GM23338 (cell line): ENCODE data around the gene LCN12. TPM values are rescaled to one million over a fixed set of nuclear protein-coding genes. Genes with fewer than 3 reads are reported as not detected.

ENCODE experiments used
- ATAC-seq: fragments of 200-7000 bp; cut with Tn5 transposase; 3 replicates; pipeline ENCODE4 v1.9.1; 2020
- DNase-seq: peaks from one replicate; pipeline ENCODE4 v3.0.0-alpha.2; 2015; ENCODE audit warnings: low spot score
- H2AFZ ChIP-seq: fragments of 200-600 bp; sonication (generic); 2 replicates; pipeline ENCODE4 v1.8.0; 2016; ENCODE audit warnings: antibody characterized with exemption, mild to moderate bottlenecking, moderate library complexity
- H3F3A ChIP-seq: fragments of 200-600 bp; sonication (generic); replicated peaks from 2 replicates; pipeline ENCODE4 v1.8.0; 2017; ENCODE audit warnings: antibody characterized with exemption, mixed run types, low read depth
- H3K27ac ChIP-seq: fragments of 200-600 bp; sonication (generic); 2 replicates; pipeline ENCODE4 v1.6.1; 2016; ENCODE audit warnings: low read depth
- H3K27me3 ChIP-seq: fragments of 200-600 bp; sonication (generic); 2 replicates; pipeline ENCODE4 v1.8.0; 2016; ENCODE audit warnings: mild to moderate bottlenecking, mixed run types, moderate library complexity; ENCODE audit not compliant: insufficient read depth
- H3K36me3 ChIP-seq: fragments of 200-600 bp; sonication (generic); 2 replicates; pipeline ENCODE4 v1.8.0; 2016; ENCODE audit warnings: mild to moderate bottlenecking; ENCODE audit not compliant: insufficient read depth
- H3K4me1 ChIP-seq: fragments of 200-600 bp; sonication (generic); 2 replicates; pipeline ENCODE4 v1.8.0; 2016; ENCODE audit warnings: mild to moderate bottlenecking, moderate library complexity; ENCODE audit not compliant: insufficient read depth
- H3K4me2 ChIP-seq: fragments of 200-600 bp; sonication (generic); 2 replicates; pipeline ENCODE4 v1.7.1; 2017; ENCODE audit warnings: mixed run types
- H3K4me3 ChIP-seq: fragments of 200-600 bp; sonication (generic); 2 replicates; pipeline ENCODE4 v1.6.1; 2016; ENCODE audit warnings: mixed run types
- H3K79me2 ChIP-seq: fragments of 200-600 bp; sonication (generic); replicated peaks from 2 replicates; pipeline ENCODE4 v1.8.0; 2017; ENCODE audit warnings: mild to moderate bottlenecking; ENCODE audit not compliant: insufficient read depth
- H3K9me2 ChIP-seq: fragments of 200-600 bp; sonication (generic); 2 replicates; pipeline ENCODE4 v1.8.0; 2017; ENCODE audit not compliant: insufficient read depth
- H4K20me1 ChIP-seq: fragments of 200-600 bp; sonication (generic); replicated peaks from 2 replicates; pipeline ENCODE4 v1.8.0; 2017; ENCODE audit warnings: mild to moderate bottlenecking; ENCODE audit not compliant: insufficient read depth
- H3K27ac Mint-ChIP-seq: 2 replicates; pipeline ENCODE4 v1.8.0; 2020; ENCODE audit warnings: inconsistent platforms, mild to moderate bottlenecking, moderate library complexity, mixed read lengths
- H3K27me3 Mint-ChIP-seq: 3 replicates; pipeline ENCODE4 v1.8.0; 2022; ENCODE audit warnings: low read depth, mild to moderate bottlenecking, moderate library complexity, mixed read lengths, inconsistent platforms; ENCODE audit not compliant: insufficient read depth, poor library complexity
- H3K36me3 Mint-ChIP-seq: 3 replicates; pipeline ENCODE4 v1.8.0; 2021; ENCODE audit warnings: low read depth, mild to moderate bottlenecking, inconsistent platforms, moderate library complexity, mixed read lengths
- H3K4me1 Mint-ChIP-seq: 3 replicates; pipeline ENCODE4 v1.8.0; 2020; ENCODE audit warnings: mild to moderate bottlenecking, inconsistent platforms, mixed read lengths
- H3K4me3 Mint-ChIP-seq: 3 replicates; pipeline ENCODE4 v1.8.0; 2021; ENCODE audit warnings: moderate library complexity, mild to moderate bottlenecking, inconsistent platforms, mixed read lengths
- H3K9me3 Mint-ChIP-seq: 3 replicates; pipeline ENCODE4 v1.8.0; 2020; ENCODE audit warnings: moderate library complexity, mild to moderate bottlenecking, inconsistent platforms, mixed read lengths
- CREB1 ChIP-seq: fragments of 250-450 bp; sonication (Bioruptor Pico); IDR thresholded peaks from 2 replicates; pipeline ENCODE4 v1.5.0; 2020; ENCODE audit warnings: low read depth, mild to moderate bottlenecking, moderate library complexity
- CTCF ChIP-seq, 2 experiments: fragments of 200-600 bp in 1 of 2; sonication (generic) in 1 of 2; conservative IDR thresholded peaks; 2 replicates each; pipeline versions ENCODE4 v1.5.1 to v1.6.1; 2016 to 2017; ENCODE audit warnings: antibody characterized with exemption in 2 of 2, low read depth in 2 of 2, mild to moderate bottlenecking in 2 of 2, moderate library complexity in 1 of 2
- ETS1 ChIP-seq: IDR thresholded peaks from 2 replicates; pipeline ENCODE4 v1.6.1; 2016; ENCODE audit warnings: antibody characterized with exemption
- EZH2 ChIP-seq: fragments of 200-600 bp; sonication (generic); IDR thresholded peaks from one replicate; pipeline ENCODE4 v1.8.0; 2017; ENCODE audit warnings: antibody characterized with exemption, mild to moderate bottlenecking, low read depth; ENCODE audit not compliant: unreplicated experiment
- EZH2phosphoT487 ChIP-seq: fragments of 200-600 bp; sonication (generic); IDR thresholded peaks from one replicate; pipeline ENCODE4 v1.8.1; 2018; ENCODE audit warnings: antibody characterized with exemption; ENCODE audit not compliant: unreplicated experiment
- JUNB ChIP-seq: IDR thresholded peaks from one replicate; pipeline ENCODE4 v1.6.1; 2016; ENCODE audit warnings: antibody characterized with exemption; ENCODE audit not compliant: unreplicated experiment
- NANOG ChIP-seq: IDR thresholded peaks from 2 replicates; pipeline ENCODE4 v1.6.1; 2016; ENCODE audit warnings: antibody characterized with exemption, borderline replicate concordance
- POLR2AphosphoS5 ChIP-seq: IDR thresholded peaks from 2 replicates; pipeline ENCODE4 v1.6.1; 2016; ENCODE audit warnings: antibody characterized with exemption, low read depth
- REST ChIP-seq: IDR thresholded peaks from one replicate; pipeline ENCODE4 v1.6.1; 2018; ENCODE audit warnings: antibody characterized with exemption; ENCODE audit not compliant: unreplicated experiment
- STAT1 ChIP-seq: IDR thresholded peaks from one replicate; pipeline ENCODE4 v1.6.1; 2016; ENCODE audit warnings: antibody characterized with exemption; ENCODE audit not compliant: unreplicated experiment
- ZNF114 ChIP-seq: fragments of 250-450 bp; sonication (Bioruptor Pico); IDR thresholded peaks from 2 replicates; pipeline ENCODE4 v1.5.0; 2020; ENCODE audit warnings: mild to moderate bottlenecking, moderate library complexity
- ZNF331 ChIP-seq: fragments of 250-450 bp; sonication (Bioruptor Pico); IDR thresholded peaks from 2 replicates; pipeline ENCODE4 v1.5.0; 2020; ENCODE audit warnings: low read depth, mild to moderate bottlenecking, moderate library complexity
- ZNF462 ChIP-seq: fragments of 250-450 bp; sonication (Bioruptor Pico); IDR thresholded peaks from 2 replicates; pipeline ENCODE4 v1.5.0; 2020; ENCODE audit warnings: mild to moderate bottlenecking, moderate library complexity
- polyA plus RNA-seq: library from polyadenylated mRNA; unstranded; fragments of >200 nt; fragmentation: Nextera tagmentation; extraction: Ambion mirVana; gene quantifications from 2 replicates; pipeline ENCODE4 v1.2.1, GENCODE V29; 2016
- total RNA-seq: library from RNA; depleted of rRNA; stranded (reverse); fragments of >200 nt; shearing (Covaris generic); gene quantifications from 2 replicates; pipeline ENCODE4 v1.2.3, GENCODE V29; 2014

The LCN12 gene
- total and polyA plus RNA-seq, 2 experiments from 2014 or later = 0.39 to 0.69 TPM

- H3K27me3 ChIP-seq = no peaks in the 10 kb centered on the region
- H3K4me3 ChIP-seq = no peak overlapping the region
- Mint-ChIP-seq H3K4me1 (no peaks in the 10 kb centered on the region), H3K27me3 (peaks cover 3% of the 10 kb centered on the region), H3K27ac (no peak overlapping the region), H3K4me3 (no peak overlapping the region), H3K36me3 (peaks cover 41% of the 10 kb centered on the region), H3K9me3 (no peaks in the 10 kb centered on the region)
- H3K27ac ChIP-seq = no peak overlapping the region
- H3K36me3 ChIP-seq = peaks cover 6% of the 10 kb centered on the region
- no peaks in the 10 kb centered on the region for H3K4me1 ChIP-seq
- no peak for TF ChIP-seq POLR2AphosphoS5
- TF ChIP-seq REST = no peak
- TF ChIP-seq ZNF114 = no peak
- no peak for TF ChIP-seq STAT1
- no peak for TF ChIP-seq JUNB
- no peak for TF ChIP-seq EZH2phosphoT487
- no peak for TF ChIP-seq ETS1
- TF ChIP-seq CTCF (conservative IDR thresholded peaks at IDR 0.05; ENCODE audit: low read depth in 2 of 2) = no peak
- no peak for TF ChIP-seq ZNF331 (CRISPR knock-in tag)
- TF ChIP-seq CREB1 (CRISPR knock-in tag) = no peak
- TF ChIP-seq NANOG = no peak
- no peak for TF ChIP-seq ZNF462 (CRISPR knock-in tag)
- no peak for TF ChIP-seq EZH2
- DNase-seq (no peak), ATAC-seq (no peak)
- H2AFZ ChIP-seq = no peak overlapping the region
- no peaks in the 10 kb centered on the region; the same call in 1 of the 2 replicates for H4K20me1 ChIP-seq
- no peaks in the 10 kb centered on the region for H3K9me2 ChIP-seq
- no peaks in the 10 kb centered on the region for H3F3A ChIP-seq
- peaks cover 4% of the 10 kb centered on the region; the same call in 1 of the 2 replicates for H3K79me2 ChIP-seq
- H3K4me2 ChIP-seq = no peak overlapping the region
These were observed 41.7 kb upstream of the LCN12 start for GRCh38 chr9:136910197-136910900.
